Astrocyte of the hippocampus (primary cell): ENCODE measurements around the gene LRRC1.
"Not testable (repeated sequence)": the region's sequence is repeated elsewhere in the genome, so short reads cannot be mapped to it uniquely, and the experiment has no call there.

Experiments
- DNase-seq: peaks from one replicate; pipeline ENCODE4 v3.0.0; 2011; ENCODE audit warnings: low read depth, low spot score

The LRRC1 gene

DNA sequence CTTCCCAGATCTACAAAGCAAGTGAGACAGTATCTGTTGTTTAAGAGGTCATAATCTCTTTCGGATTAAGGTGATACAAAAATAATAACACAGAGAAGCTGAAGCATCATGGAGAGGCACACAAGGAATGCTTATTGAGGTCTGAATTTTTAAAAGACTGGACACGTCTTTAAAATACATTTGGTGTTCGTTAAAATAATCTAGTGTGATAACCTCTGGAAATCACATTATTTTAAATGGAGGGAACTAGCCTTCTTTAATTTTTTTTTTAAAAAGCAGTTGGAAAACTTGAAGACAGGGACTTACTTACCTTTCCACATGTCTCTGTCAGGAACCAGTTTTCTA, 1.9 kb upstream of the LRRC1 start:
- no peak for DNase-seq

DNA sequence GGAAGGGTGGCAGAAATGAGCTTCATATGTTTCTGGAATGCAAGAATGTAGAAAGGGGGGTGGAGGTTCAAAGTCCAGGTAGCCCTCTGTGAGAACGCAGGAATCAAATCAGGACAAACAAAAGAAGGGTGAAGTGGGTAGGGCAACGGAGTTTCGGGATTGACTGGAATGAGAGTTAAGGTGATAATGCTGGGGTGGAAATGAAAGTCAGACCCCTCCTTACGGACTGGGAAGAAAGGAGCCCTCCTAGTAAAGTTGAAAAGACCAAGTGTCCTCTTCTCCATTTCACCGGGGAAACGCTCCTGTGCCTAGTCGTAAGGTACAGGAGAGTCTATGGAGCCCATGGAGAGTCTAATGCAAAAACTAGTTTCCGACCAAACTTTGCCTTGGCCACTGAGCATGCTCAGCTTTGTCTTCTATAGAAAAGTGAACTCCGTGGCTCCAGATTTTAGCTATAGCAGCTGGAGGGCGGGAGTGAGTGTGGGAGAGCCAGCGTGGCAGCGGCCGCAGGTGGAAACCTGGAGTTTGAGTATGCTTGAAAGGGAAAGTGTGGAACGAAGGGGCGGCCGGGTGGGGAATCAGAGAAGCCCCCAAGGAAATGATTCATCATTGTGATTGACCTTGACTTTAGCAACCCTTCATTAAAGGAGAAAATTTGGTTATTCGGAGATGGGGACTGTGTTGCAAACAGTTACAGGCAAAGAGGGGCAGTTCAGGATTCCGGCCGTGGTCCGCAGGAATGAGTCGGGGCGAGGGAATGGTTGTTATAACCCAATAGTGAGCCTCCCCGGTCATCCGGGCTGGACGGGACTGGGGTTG, 1.3 kb upstream of the LRRC1 start:
- peak; percentile 72 for DNase-seq

GRCh38 chr6:53794137-53794719, 577 bp upstream of the LRRC1 start:
- DNase-seq: peak; percentile 89

GRCh38 chr6:53795340-53795701, 516 bp downstream of the LRRC1 start:
- no peak for DNase-seq

DNA sequence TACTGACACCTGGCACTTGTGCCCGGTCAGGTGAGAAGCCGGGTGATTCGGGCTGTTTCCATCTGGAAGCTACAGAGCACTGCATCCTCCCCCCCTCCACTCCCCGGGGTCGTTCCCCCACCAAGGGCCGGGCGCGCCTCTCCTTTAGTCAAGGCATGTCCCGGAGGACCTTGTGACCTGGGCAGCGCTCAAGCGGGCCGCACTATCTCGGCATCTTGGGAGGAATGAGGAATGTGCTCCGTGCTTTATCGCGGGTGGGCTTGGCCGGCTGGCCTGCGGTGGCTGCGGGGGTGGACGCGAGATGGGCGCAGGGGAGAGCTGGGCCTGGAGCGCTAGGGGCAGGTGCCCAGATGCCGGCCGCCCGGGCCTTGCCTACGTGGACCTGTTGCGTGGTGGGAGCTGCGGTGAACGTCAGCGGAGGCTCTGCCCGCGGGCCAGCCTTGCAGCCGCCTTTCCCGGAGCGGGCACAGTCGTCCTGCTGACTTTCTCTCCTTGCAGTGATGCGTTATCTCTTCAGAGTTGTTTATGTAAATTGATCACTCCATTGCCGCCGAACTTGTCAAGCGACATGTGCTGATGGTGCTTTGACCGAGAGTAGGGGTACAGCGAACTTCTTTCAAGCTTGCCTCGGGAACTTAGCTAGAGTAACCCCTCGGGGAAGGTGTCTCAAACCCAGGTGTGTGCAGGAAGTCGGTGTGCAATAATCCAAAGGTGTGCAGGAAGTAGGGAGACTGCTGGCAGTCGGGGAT, 1.1 kb downstream of the LRRC1 start:
- peak; percentile 55 for DNase-seq

DNA sequence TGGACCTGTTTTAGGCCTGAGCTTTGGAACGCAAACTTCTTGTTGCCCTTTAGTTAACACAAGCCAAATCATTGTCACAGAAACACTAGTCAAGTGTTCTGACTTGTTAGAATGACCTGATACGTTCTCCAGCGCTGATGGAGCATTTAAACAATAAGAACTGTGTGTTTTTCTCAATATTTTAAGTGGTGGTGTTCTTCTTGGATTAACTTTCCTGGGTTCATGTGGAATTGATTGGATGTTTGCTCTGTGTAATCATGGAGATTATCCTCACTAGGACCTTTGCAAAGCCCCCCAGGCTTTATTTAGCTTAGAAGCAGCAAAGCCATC, 1.6 kb downstream of the LRRC1 start:
- DNase-seq: peak; percentile 39

- peak; percentile 74 for DNase-seq
Measured at GRCh38 chr6:53796791-53797190, 2.0 kb downstream of the LRRC1 start.

GRCh38 chr6:53797304-53797703, 2.5 kb downstream of the LRRC1 start:
- DNase-seq: no peak

DNA sequence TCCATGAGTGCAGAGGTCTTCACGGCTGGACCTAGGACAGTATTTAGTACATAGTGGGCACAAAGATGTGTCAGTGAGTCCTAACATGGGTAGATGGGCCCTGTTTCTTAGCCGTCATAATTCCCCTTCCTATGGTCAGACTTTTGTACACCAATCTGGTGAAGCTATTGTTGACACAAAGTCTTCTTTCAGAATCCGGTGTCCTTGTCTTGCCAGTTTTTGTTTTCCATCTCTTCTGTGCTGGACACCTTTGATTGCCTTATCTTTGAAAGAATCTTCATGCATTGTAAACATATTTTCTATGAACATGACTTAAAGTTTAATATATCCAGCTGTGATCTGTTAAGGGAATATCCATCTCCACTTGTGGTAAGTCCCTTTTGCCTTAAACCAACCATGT, 4.5 kb downstream of the LRRC1 start:
- no peak for DNase-seq

DNA sequence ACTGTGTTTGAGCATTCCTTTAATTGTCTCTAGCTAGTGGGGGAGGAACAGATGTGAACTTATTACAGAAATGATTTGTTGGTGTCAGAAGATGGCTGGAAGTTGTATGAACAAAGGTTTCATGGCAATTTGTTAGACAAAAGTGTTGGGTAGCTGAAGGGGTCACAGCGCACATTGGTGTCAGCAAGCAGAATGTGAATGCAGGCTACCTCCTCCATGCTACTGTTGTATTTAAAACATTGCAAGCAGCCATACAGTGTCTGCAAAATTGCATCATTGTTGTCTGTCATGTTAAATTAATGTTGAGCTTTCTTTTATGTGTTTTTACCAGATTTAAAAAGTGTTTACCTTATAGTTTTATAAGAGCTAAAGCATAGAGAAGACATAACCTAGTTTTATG, 6.2 kb downstream of the LRRC1 start:
- no peak for DNase-seq

GRCh38 chr6:53802582-53802981, 7.8 kb downstream of the LRRC1 start:
- DNase-seq: no peak

DNA sequence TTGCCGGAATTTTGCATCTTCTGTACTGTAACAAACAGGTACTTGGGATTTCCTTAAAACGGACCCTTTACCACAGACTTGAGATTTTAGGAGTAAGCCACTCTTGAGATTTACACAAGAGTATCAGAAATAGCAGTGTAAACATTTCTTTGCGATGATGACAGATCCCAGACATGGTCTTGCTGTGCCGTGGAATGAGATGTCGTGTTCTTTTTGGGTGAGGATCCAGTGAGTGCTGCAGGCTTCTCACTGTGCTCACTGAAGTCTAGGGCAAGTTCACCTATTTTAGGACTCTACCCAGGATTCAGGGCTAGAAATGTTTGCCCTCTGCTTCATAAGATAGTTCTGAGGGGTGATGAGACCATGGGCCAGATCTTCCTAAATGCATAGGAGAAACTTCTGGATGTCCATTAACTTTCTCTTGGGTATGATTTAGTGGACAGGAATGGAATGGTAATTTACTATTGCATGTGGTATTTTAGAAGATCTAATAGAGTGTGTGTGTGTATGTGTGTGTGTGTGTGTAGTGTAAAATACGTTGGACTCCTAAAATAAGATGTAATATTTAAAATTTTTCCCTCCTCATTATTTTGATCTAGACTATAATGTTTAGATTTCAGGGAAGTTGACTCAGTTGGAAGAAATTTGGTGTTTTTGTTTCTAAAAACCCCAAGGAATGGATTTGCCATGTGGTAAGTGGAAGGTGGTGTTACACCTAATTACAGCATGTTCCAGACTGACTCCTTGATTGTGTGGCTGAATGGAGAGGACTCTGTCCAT, 8.5 kb downstream of the LRRC1 start:
- peak; percentile 38 for DNase-seq

GRCh38 chr6:53805016-53805415, 10.2 kb downstream of the LRRC1 start:
- DNase-seq: peak; percentile 61

DNA sequence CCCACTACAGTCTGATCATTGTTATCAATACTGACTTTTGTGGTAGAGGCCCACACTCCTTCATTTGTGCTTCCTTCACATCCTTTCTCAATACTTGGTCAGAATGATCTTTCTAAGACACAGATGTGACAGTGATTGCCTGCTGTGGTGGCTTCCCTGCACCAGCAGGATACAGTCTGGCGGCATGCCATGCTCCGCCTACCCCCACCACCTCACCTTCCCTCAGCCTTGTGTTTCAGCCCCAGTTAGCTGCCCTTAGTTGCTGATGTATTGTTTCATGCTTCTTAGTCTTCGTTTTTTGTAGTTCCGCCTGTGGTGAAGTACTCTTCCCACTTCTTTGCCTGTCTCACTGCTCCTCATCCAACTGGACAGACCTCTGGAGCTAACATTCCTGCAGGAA, 10.9 kb downstream of the LRRC1 start:
- no peak for DNase-seq

DNA sequence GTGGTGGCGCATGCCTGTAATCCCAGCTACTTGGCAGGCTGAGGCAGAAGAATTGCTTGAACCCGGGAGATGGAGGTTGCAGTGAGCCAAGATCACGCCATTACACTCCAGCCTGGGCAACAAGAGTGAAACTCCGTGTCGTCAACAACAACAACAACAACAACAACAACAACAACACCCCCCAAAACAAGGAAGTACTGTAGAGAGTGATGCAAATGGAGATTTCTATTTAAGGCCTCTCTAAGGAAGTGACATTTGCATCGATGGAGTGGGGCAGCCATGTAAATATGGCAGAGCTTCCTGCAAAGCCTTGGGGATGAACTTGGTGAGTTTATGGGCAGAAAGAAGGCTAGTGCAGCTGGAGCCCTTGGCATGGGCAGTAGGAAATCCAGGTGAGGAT, 12.8 kb downstream of the LRRC1 start:
- DNase-seq: not testable (repeated sequence)

DNA sequence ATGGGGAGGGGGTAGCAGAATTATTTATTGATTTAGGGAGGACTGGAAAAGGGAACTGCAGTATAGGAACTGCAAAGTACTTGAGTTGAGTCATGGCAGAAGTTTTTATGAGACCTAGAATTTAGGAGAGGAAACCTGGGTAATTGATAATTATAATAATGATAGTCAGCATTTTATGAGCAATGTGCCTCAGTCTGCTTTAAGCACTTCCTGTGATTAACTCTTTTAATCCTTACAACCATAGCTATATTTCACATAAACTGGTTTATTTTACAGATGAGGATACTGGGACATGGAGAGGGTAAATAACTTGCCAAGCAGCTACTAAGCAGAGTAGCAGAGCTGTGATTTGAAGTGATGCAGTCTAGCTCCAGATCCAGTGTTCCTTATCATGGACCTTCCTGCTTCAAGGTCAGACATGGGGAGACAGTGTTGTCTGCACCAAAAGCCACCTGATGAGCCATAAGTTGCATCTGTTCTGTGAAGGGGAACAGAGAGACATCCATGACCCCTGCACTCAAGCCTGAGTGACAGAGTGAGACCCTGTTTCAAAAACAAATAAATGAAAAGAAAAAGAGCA, 13.6 kb downstream of the LRRC1 start:
- no peak for DNase-seq

DNA sequence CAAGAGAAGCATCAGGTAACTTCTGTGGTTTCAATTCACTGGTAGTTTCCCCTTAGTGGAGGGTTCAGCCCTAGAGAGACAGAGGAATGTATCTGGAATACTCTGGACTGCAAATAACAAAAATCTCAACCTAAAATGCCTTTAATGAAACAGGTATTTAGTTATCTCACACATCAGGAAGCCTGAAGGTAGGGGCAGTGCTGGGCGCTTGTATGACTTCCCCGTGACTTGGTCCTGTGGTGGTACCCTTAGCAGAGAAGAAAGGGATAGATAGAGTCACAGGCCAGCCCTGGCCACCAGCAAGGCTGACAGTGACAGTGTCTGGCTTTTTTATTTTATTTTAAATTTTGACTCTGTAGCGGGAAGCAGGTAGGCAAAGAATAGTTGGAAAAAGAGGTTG, 14.9 kb downstream of the LRRC1 start:
- no peak for DNase-seq

- peak; percentile 49 for DNase-seq
Measured at GRCh38 chr6:53811082-53811481, 16.3 kb downstream of the LRRC1 start.

DNA sequence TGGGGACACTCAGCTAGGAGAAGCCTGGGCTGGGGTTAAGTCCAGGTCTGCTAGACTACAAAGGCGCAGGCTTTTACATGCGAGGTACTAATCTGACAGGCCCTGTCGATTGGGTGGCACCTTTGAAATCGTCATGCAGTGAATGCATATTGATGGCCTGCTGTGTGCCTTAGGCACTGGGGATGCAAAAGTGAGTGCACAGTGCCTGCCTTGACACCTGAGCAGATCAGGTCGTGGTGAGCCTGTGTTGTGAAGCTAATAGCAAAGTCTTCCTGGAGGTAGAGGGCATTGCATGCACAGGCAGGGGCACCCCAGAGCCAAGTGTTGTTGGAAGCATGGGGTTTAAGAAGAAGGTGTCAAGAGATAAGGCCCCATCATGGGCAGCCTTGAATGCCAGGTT, 16.9 kb downstream of the LRRC1 start:
- no peak for DNase-seq

- DNase-seq: no peak
Measured at GRCh38 chr6:53813096-53813495, 18.3 kb downstream of the LRRC1 start.

- no peak for DNase-seq
Measured at GRCh38 chr6:53813801-53814200, 19.0 kb downstream of the LRRC1 start.

- DNase-seq: no peak
Measured at GRCh38 chr6:53814353-53814752, 19.5 kb downstream of the LRRC1 start.
